HEK293 (cell line): ENCODE data around the gene CEBPE.

Source experiments
- BCL11A ChIP-seq: fragments of 450-650 bp; formaldehyde crosslinking; IDR thresholded peaks from 2 replicates; pipeline ENCODE4 v1.5.1; 2016; ENCODE audit warnings: low read depth, missing biosample characterization, missing genetic modification characterization
- BCL6B ChIP-seq: fragments of 450-650 bp; formaldehyde crosslinking; IDR thresholded peaks from 2 replicates; pipeline ENCODE4 v1.5.1; 2017; ENCODE audit warnings: missing biosample characterization, missing genetic modification characterization
- HOXA7 ChIP-seq: sonication (generic); formaldehyde crosslinking; IDR thresholded peaks from 2 replicates; pipeline ENCODE4 v1.8.1; 2022; ENCODE audit warnings: missing genetic modification reagents, borderline replicate concordance
- KLF10 ChIP-seq: fragments of 450-650 bp; IDR thresholded peaks from 2 replicates; pipeline ENCODE4 v1.5.1; 2018; ENCODE audit warnings: missing biosample characterization, mild to moderate bottlenecking, missing genetic modification characterization
- KLF16 ChIP-seq: fragments of 450-650 bp; formaldehyde crosslinking; IDR thresholded peaks from 2 replicates; pipeline ENCODE4 v1.5.1; 2017; ENCODE audit warnings: missing biosample characterization, missing genetic modification characterization
- PATZ1 ChIP-seq: fragments of 450-650 bp; formaldehyde crosslinking; IDR thresholded peaks from 2 replicates; pipeline ENCODE4 v1.5.1; 2016; ENCODE audit warnings: missing biosample characterization, missing genetic modification characterization
- SALL2 ChIP-seq: fragments of 450-650 bp; formaldehyde crosslinking; IDR thresholded peaks from 2 replicates; pipeline ENCODE4 v1.5.0; 2017; ENCODE audit warnings: missing biosample characterization, mild to moderate bottlenecking, missing genetic modification characterization, borderline replicate concordance
- SP2 ChIP-seq: fragments of 450-650 bp; formaldehyde crosslinking; IDR thresholded peaks from 2 replicates; pipeline ENCODE4 v1.5.1; 2016; ENCODE audit warnings: missing biosample characterization, missing genetic modification characterization
- WT1 ChIP-seq: fragments of 450-650 bp; formaldehyde crosslinking; IDR thresholded peaks from 2 replicates; pipeline ENCODE4 v1.5.1; 2016; ENCODE audit warnings: missing biosample characterization, missing genetic modification characterization
- YY1 ChIP-seq: fragments of 450-650 bp; formaldehyde crosslinking; IDR thresholded peaks from 2 replicates; pipeline ENCODE4 v1.5.1; 2018; ENCODE audit warnings: missing biosample characterization, missing genetic modification characterization
- YY2 ChIP-seq: fragments of 450-650 bp; formaldehyde crosslinking; IDR thresholded peaks from 2 replicates; pipeline ENCODE4 v1.5.1; 2016; ENCODE audit warnings: missing biosample characterization, missing genetic modification characterization
- ZBTB17 ChIP-seq: fragments of 450-650 bp; formaldehyde crosslinking; IDR thresholded peaks from 2 replicates; pipeline ENCODE4 v1.5.1; 2016; ENCODE audit warnings: missing biosample characterization, missing genetic modification characterization
- ZBTB21 ChIP-seq: fragments of 450-650 bp; formaldehyde crosslinking; IDR thresholded peaks from 2 replicates; pipeline ENCODE4 v1.5.1; 2017; ENCODE audit warnings: missing biosample characterization, missing genetic modification characterization
- ZBTB6 ChIP-seq: fragments of 450-650 bp; formaldehyde crosslinking; IDR thresholded peaks from 2 replicates; pipeline ENCODE4 v1.5.1; 2017; ENCODE audit warnings: missing biosample characterization, missing genetic modification characterization
- ZFHX2 ChIP-seq: fragments of 450-650 bp; formaldehyde crosslinking; conservative IDR thresholded peaks from 2 replicates; pipeline ENCODE4 v1.5.1; 2016; ENCODE audit warnings: missing biosample characterization, missing genetic modification characterization
- ZFP69B ChIP-seq: fragments of 450-650 bp; formaldehyde crosslinking; IDR thresholded peaks from 2 replicates; pipeline ENCODE4 v1.5.1; 2016; ENCODE audit warnings: missing biosample characterization, missing genetic modification characterization
- ZNF16 ChIP-seq: fragments of 450-650 bp; formaldehyde crosslinking; IDR thresholded peaks from 2 replicates; pipeline ENCODE4 v1.5.1; 2016; ENCODE audit warnings: low read depth, missing biosample characterization, missing genetic modification characterization
- ZNF280D ChIP-seq: fragments of 450-650 bp; formaldehyde crosslinking; IDR thresholded peaks from 2 replicates; pipeline ENCODE4 v1.5.1; 2016; ENCODE audit warnings: missing biosample characterization, missing genetic modification characterization
- ZNF324 ChIP-seq: fragments of 450-650 bp; formaldehyde crosslinking; IDR thresholded peaks from 2 replicates; pipeline ENCODE4 v1.5.1; 2016; ENCODE audit warnings: missing biosample characterization, missing genetic modification characterization
- ZNF433 ChIP-seq: fragments of 450-650 bp; formaldehyde crosslinking; IDR thresholded peaks from 2 replicates; pipeline ENCODE4 v1.5.1; 2016; ENCODE audit warnings: missing biosample characterization, missing genetic modification characterization, low read depth
- ZNF561 ChIP-seq: fragments of 450-650 bp; IDR thresholded peaks from 2 replicates; pipeline ENCODE4 v1.5.1; 2018; ENCODE audit warnings: missing biosample characterization, missing genetic modification characterization, borderline replicate concordance
- ZNF610 ChIP-seq: fragments of 450-650 bp; formaldehyde crosslinking; IDR thresholded peaks from 2 replicates; pipeline ENCODE4 v1.5.1; 2016; ENCODE audit warnings: missing biosample characterization, missing genetic modification characterization, borderline replicate concordance
- ZNF639 ChIP-seq: fragments of 450-650 bp; formaldehyde crosslinking; IDR thresholded peaks from 2 replicates; pipeline ENCODE4 v1.5.1; 2016; ENCODE audit warnings: missing biosample characterization, missing genetic modification characterization
- ZNF654 ChIP-seq: fragments of 450-650 bp; formaldehyde crosslinking; IDR thresholded peaks from 2 replicates; pipeline ENCODE4 v1.5.1; 2016; ENCODE audit warnings: low read depth, missing biosample characterization, missing genetic modification characterization
- ZNF701 ChIP-seq: fragments of 450-650 bp; formaldehyde crosslinking; IDR thresholded peaks from 2 replicates; pipeline ENCODE4 v1.5.1; 2016; ENCODE audit warnings: missing biosample characterization, missing genetic modification characterization
- ZSCAN16 ChIP-seq: fragments of 450-650 bp; formaldehyde crosslinking; IDR thresholded peaks from 2 replicates; pipeline ENCODE4 v1.5.1; 2016; ENCODE audit warnings: missing biosample characterization, missing genetic modification characterization
- ZSCAN23 ChIP-seq: fragments of 450-650 bp; formaldehyde crosslinking; IDR thresholded peaks from 2 replicates; pipeline ENCODE4 v1.5.1; 2016; ENCODE audit warnings: missing biosample characterization, missing genetic modification characterization
- ZSCAN4 ChIP-seq: fragments of 450-650 bp; formaldehyde crosslinking; IDR thresholded peaks from 2 replicates; pipeline ENCODE4 v1.5.1; 2017; ENCODE audit warnings: missing biosample characterization, missing genetic modification characterization
- ZXDB ChIP-seq: fragments of 450-650 bp; formaldehyde crosslinking; IDR thresholded peaks from 2 replicates; pipeline ENCODE4 v1.5.1; 2016; ENCODE audit warnings: missing biosample characterization, missing genetic modification characterization

The CEBPE gene

GRCh38 chr14:23071244-23071920 is 47.7 kb downstream of the CEBPE start (continued):
- TF ChIP-seq ZNF639 (tag by site-specific recombination) (0 out of 2 replicates have a peak, but pooled peaks have one; percentile 47), KLF16 (tag by site-specific recombination) (peak; percentile 44; the same call in 1 of the 2 replicates), BCL6B (tag by site-specific recombination) (no peak), ZNF324 (peak; percentile 25; the same call in 1 of the 2 replicates), ZSCAN16 (tag by site-specific recombination) (peak; percentile 76), ZBTB6 (peak; percentile 54; the same call in 1 of the 2 replicates), ZNF610 (tag by site-specific recombination) (peak; percentile 77), ZBTB21 (tag by site-specific recombination) (no peak), PATZ1 (peak; percentile 94), ZNF433 (tag by site-specific recombination) (no peak), ZNF561 (tag by site-specific recombination) (0 out of 2 replicates have a peak, but pooled peaks have one; percentile 45), ZNF280D (tag by site-specific recombination) (no peak), WT1 (tag by site-specific recombination) (peak; percentile 20; the same call in 1 of the 2 replicates), BCL11A (tag by site-specific recombination) (no peak), ZBTB17 (peak; percentile 88), ZFP69B (tag by site-specific recombination) (peak; percentile 49; the same call in 1 of the 2 replicates), SALL2 (tag by site-specific recombination) (no peak), YY1 (tag by site-specific recombination) (peak; percentile 88; the same call in 1 of the 2 replicates), SP2 (tag by site-specific recombination) (peak; percentile 72), KLF10 (tag by site-specific recombination) (peak; percentile 45; the same call in 1 of the 2 replicates), ZSCAN4 (tag by site-specific recombination) (no peak), ZSCAN23 (tag by site-specific recombination) (0 out of 2 replicates have a peak, but pooled peaks have one; percentile 20), ZFHX2 (no peak), HOXA7 (no peak), YY2 (tag by site-specific recombination) (peak; percentile 52; the same call in 1 of the 2 replicates), ZNF701 (no peak), ZXDB (tag by site-specific recombination) (peak; percentile 64), ZNF654 (tag by site-specific recombination) (no peak), ZNF16 (tag by site-specific recombination) (no peak)
